LNCaP clone FGC (cell line): ENCODE measurements around the gene PCNT.
"Not testable (repeated sequence)": the region's sequence is repeated elsewhere in the genome, so short reads cannot be mapped to it uniquely, and the experiment has no call there.

Source experiments
- DNase-seq: peaks from one replicate; pipeline ENCODE4 v3.0.0-alpha.2; 2011; ENCODE audit warnings: low read depth
- H3K4me3 ChIP-seq: 2 replicates; pipeline ENCODE4 v1.5.1; 2011; ENCODE audit warnings: mild to moderate bottlenecking, low read depth, low read length, control low read depth
- TF ChIP-seq, protein P1 (sequence below): IDR thresholded peaks from 2 replicates; pipeline ENCODE4 v1.5.1; 2012; ENCODE audit warnings: mild to moderate bottlenecking; ENCODE audit not compliant: control insufficient read depth, insufficient read depth; ENCODE audit errors: extremely low read depth

The PCNT gene

GRCh38 chr21:46457801-46458314 lies 133.9 kb downstream of the PCNT start:
- DNase-seq: no peak
- TF ChIP-seq, protein P1, sequence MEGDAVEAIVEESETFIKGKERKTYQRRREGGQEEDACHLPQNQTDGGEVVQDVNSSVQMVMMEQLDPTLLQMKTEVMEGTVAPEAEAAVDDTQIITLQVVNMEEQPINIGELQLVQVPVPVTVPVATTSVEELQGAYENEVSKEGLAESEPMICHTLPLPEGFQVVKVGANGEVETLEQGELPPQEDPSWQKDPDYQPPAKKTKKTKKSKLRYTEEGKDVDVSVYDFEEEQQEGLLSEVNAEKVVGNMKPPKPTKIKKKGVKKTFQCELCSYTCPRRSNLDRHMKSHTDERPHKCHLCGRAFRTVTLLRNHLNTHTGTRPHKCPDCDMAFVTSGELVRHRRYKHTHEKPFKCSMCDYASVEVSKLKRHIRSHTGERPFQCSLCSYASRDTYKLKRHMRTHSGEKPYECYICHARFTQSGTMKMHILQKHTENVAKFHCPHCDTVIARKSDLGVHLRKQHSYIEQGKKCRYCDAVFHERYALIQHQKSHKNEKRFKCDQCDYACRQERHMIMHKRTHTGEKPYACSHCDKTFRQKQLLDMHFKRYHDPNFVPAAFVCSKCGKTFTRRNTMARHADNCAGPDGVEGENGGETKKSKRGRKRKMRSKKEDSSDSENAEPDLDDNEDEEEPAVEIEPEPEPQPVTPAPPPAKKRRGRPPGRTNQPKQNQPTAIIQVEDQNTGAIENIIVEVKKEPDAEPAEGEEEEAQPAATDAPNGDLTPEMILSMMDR: no peak
- peak overlapping the region; percentile 90 for H3K4me3 ChIP-seq

GRCh38 chr21:46458315-46459023 lies 134.5 kb downstream of the PCNT start, which contains the start of gene DIP2A:
Gene DIP2A (plus strand): TSS chr21:46458891. CDS start chr21:46459132, 241 bp downstream.
- DNase-seq: peak; percentile 82
- TF ChIP-seq, protein P1: no peak
- peak within 1 kb of the TSS; percentile 90 for H3K4me3 ChIP-seq

- TF ChIP-seq, protein P1: peak; percentile 15; the same call in 1 of the 2 replicates
- peak overlapping the region; percentile 65 for H3K4me3 ChIP-seq
- no peak for DNase-seq
These were observed 135.0 kb downstream of the PCNT start for GRCh38 chr21:46459024-46459355.

GRCh38 chr21:46459356-46460112 lies 135.6 kb downstream of the PCNT start:
- no peak for DNase-seq
- TF ChIP-seq, protein P1: no peak
- peak overlapping the region; percentile 65 for H3K4me3 ChIP-seq

DNA sequence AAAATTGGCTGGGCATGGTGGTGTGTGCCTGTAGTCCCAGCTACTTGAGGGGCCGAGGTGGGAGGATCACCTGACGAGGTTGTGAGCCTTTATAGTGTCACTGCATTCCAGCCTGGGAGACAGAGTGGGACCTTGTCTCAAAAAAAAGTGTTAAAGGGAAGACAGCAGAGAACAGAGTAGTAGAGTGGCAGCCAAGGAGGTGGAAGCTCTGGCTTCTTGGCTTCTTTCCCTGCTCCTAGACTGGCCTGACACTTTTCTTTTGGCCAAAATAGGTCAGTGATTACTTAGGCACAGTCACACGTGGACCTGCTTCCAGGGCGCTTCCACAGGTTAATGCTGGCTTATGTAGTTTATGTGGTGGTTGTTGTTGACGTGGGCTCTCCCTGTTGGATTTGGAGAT lies 138.0 kb downstream of the PCNT start:
- peak; percentile 54 for DNase-seq
- TF ChIP-seq, protein P1: no peak
- no peak overlapping the region for H3K4me3 ChIP-seq

GRCh38 chr21:46465153-46465552 lies 141.2 kb downstream of the PCNT start:
- H3K4me3 ChIP-seq, DNase-seq: not testable (repeated sequence)

DNA sequence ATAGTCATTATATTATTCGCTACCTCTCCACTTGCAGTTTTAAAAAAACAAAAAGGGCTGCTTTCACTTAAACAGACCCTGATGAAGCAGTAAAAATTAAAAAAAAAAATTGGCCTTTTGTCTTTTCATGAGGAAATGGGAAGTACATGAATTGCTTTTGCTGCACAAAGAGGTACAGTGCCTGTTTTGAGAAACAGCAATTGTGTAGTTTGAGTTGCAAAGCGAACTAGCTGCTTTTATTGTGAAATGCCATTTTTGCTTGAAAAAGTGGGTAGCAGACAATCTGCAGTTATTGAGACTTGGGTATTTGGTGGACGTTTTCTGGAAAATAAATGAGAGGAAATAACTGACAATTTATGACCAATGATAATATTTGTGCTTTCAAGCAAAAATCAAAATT lies 141.7 kb downstream of the PCNT start:
- TF ChIP-seq, protein P1: no peak
- no peak for DNase-seq
- no peak overlapping the region for H3K4me3 ChIP-seq
